Mesenchymal stem cell (in vitro differentiated cells and primary cell): ENCODE measurements around the gene CAPRIN2.

Experiments
- DNase-seq: peaks from one replicate; pipeline ENCODE4 v3.0.0-alpha.2; 2013
- H2AFZ ChIP-seq: one replicate; pipeline ENCODE4 v1.6.1; 2013; ENCODE audit warnings: low read depth, mild to moderate bottlenecking, control low read depth, inconsistent platforms, low read length, moderate library complexity
- H2AK5ac ChIP-seq: 2 replicates; pipeline ENCODE4 v1.6.1; 2013; ENCODE audit warnings: low read length, moderate library complexity, mild to moderate bottlenecking, inconsistent platforms; ENCODE audit not compliant: severe bottlenecking
- H2BK120ac ChIP-seq: one replicate; pipeline ENCODE4 v1.6.1; 2013; ENCODE audit warnings: low read depth, mild to moderate bottlenecking, inconsistent platforms, low read length, moderate library complexity
- H2BK12ac ChIP-seq, 2 experiments: one replicate each; pipeline ENCODE4 v1.6.1; 2013; ENCODE audit warnings: inconsistent platforms in 2 of 2, low read length in 2 of 2, mild to moderate bottlenecking in 2 of 2, moderate library complexity in 2 of 2, control low read depth in 1 of 2
- H2BK15ac ChIP-seq: one replicate; pipeline ENCODE4 v1.6.1; 2013; ENCODE audit warnings: mild to moderate bottlenecking, low read depth, inconsistent platforms; ENCODE audit not compliant: poor library complexity, severe bottlenecking
- H2BK5ac ChIP-seq: 2 replicates; pipeline ENCODE4 v1.6.1; 2013; ENCODE audit warnings: low read depth, mild to moderate bottlenecking, low read length, control low read depth, inconsistent platforms; ENCODE audit not compliant: poor library complexity, severe bottlenecking
- H3K14ac ChIP-seq, 2 experiments: one replicate each; pipeline ENCODE4 v1.6.1; 2013; ENCODE audit warnings: inconsistent platforms in 2 of 2, low read length in 2 of 2, control low read depth in 1 of 2, mild to moderate bottlenecking in 1 of 2, moderate library complexity in 1 of 2
- H3K18ac ChIP-seq, 2 experiments: one replicate each; pipeline ENCODE4 v1.6.1; 2013; ENCODE audit warnings: inconsistent platforms in 2 of 2, low read length in 2 of 2, control low read depth in 1 of 2, low read depth in 1 of 2, mild to moderate bottlenecking in 1 of 2
- H3K23ac ChIP-seq, 2 experiments: one replicate each; pipeline ENCODE4 v1.6.1; 2013; ENCODE audit warnings: inconsistent platforms in 2 of 2, low read length in 2 of 2, mild to moderate bottlenecking in 2 of 2, moderate library complexity in 2 of 2, control low read depth in 1 of 2
- H3K27ac ChIP-seq: 2 replicates; pipeline ENCODE4 v1.5.1; 2013; ENCODE audit warnings: mild to moderate bottlenecking, moderate library complexity, low read length, control low read depth, inconsistent platforms; ENCODE audit not compliant: poor library complexity, severe bottlenecking
- H3K27me3 ChIP-seq, 2 experiments: 2 replicates each; pipeline versions ENCODE4 v1.6.1 to v1.7.0; 2013; ENCODE audit warnings: low read length in 2 of 2, mild to moderate bottlenecking in 2 of 2, moderate library complexity in 2 of 2, control low read depth in 1 of 2, inconsistent platforms in 1 of 2; ENCODE audit not compliant: control insufficient read depth in 1 of 2, insufficient read depth in 1 of 2
- H3K36me3 ChIP-seq, 2 experiments: 2 replicates each; pipeline versions ENCODE4 v1.6.1 to v1.7.0; 2013; ENCODE audit warnings: low read length in 2 of 2, control low read depth in 1 of 2, inconsistent platforms in 1 of 2, low read depth in 1 of 2, mild to moderate bottlenecking in 1 of 2; ENCODE audit not compliant: insufficient read depth in 2 of 2, control insufficient read depth in 1 of 2
- H3K4ac ChIP-seq, 2 experiments: one replicate each; pipeline ENCODE4 v1.6.1; 2013; ENCODE audit warnings: inconsistent platforms in 2 of 2, low read length in 2 of 2, mild to moderate bottlenecking in 2 of 2, moderate library complexity in 2 of 2, control low read depth in 1 of 2, low read depth in 1 of 2
- H3K4me1 ChIP-seq: 2 replicates; pipeline ENCODE4 v1.6.1; 2013; ENCODE audit warnings: low read depth, low read length, control low read depth; ENCODE audit not compliant: control insufficient read depth, insufficient read depth
- H3K4me2 ChIP-seq: 2 replicates; pipeline ENCODE4 v1.6.1; 2013; ENCODE audit warnings: low read length, mild to moderate bottlenecking, inconsistent platforms; ENCODE audit not compliant: poor library complexity, severe bottlenecking
- H3K4me3 ChIP-seq, 2 experiments: 2 replicates each; pipeline versions ENCODE4 v1.5.1 to v1.7.0; 2013; ENCODE audit warnings: low read length in 2 of 2, mild to moderate bottlenecking in 2 of 2, control low read depth in 1 of 2, low read depth in 1 of 2; ENCODE audit not compliant: insufficient read depth in 1 of 2
- H3K79me1 ChIP-seq: replicated peaks from 2 replicates; pipeline ENCODE4 v1.6.1; 2013; ENCODE audit warnings: mild to moderate bottlenecking, control low read depth, low read length, inconsistent platforms; ENCODE audit not compliant: poor library complexity, severe bottlenecking
- H3K9ac ChIP-seq: 2 replicates; pipeline ENCODE4 v1.7.0; 2013; ENCODE audit warnings: mild to moderate bottlenecking, low read length, moderate library complexity
- H3K9me3 ChIP-seq: 2 replicates; pipeline ENCODE4 v1.7.0; 2013; ENCODE audit warnings: mild to moderate bottlenecking, low read length; ENCODE audit not compliant: control insufficient read depth
- H4K8ac ChIP-seq: one replicate; pipeline ENCODE4 v1.6.1; 2013; ENCODE audit warnings: inconsistent platforms, mild to moderate bottlenecking, low read length, moderate library complexity
- H4K91ac ChIP-seq: one replicate; pipeline ENCODE4 v1.6.1; 2013; ENCODE audit warnings: mild to moderate bottlenecking, low read length, inconsistent platforms
- WGBS: methylation state at CpG from one replicate; pipeline ENCODE4 v1.1.7; 2013; ENCODE audit warnings: mixed read lengths; 5-methylcytosine and 5-hydroxymethylcytosine counted together

The CAPRIN2 gene

GRCh38 chr12:30744321-30744720, 10.4 kb downstream of the CAPRIN2 start:
- H4K91ac ChIP-seq: no peak overlapping the region
- 96% methylated on average over 2 of the region's 2 CpGs for WGBS
- H2BK5ac ChIP-seq: no peak overlapping the region
- no peak overlapping the region for H2BK12ac ChIP-seq
- no peak overlapping the region for H2BK120ac ChIP-seq
- H2AK5ac ChIP-seq: no peak overlapping the region
- no peak overlapping the region for H4K8ac ChIP-seq
- H2BK15ac ChIP-seq: no peak overlapping the region
- no peak overlapping the region for H3K18ac ChIP-seq
- H3K23ac ChIP-seq: no peak overlapping the region
- no peak overlapping the region for H3K4me2 ChIP-seq
- H3K4ac ChIP-seq: no peak overlapping the region
- H3K4me1 ChIP-seq: no peaks in the 10 kb centered on the region
- no peak for DNase-seq
- H3K4me3 ChIP-seq: no peak overlapping the region
- peaks cover under 1% of the 10 kb centered on the region for H3K9me3 ChIP-seq
- H2AFZ ChIP-seq: no peak overlapping the region
- H3K9ac ChIP-seq: no peak overlapping the region
- H3K27ac ChIP-seq: no peak overlapping the region
- peaks cover 15% of the 10 kb centered on the region for H3K79me1 ChIP-seq
- no peak overlapping the region for H3K14ac ChIP-seq
- no peaks in the 10 kb centered on the region for H3K27me3 ChIP-seq
- H3K36me3 ChIP-seq: peaks cover 4 to 37% of the 10 kb centered on the region in 2 experiments

GRCh38 chr12:30740274-30740673, 14.5 kb downstream of the CAPRIN2 start:
- no peak overlapping the region for H3K4ac ChIP-seq
- no peaks in the 10 kb centered on the region for H3K27me3 ChIP-seq
- no peak overlapping the region for H2BK15ac ChIP-seq
- H2BK120ac ChIP-seq: no peak overlapping the region
- peaks cover 4% of the 10 kb centered on the region for H3K9me3 ChIP-seq
- no peak overlapping the region for H2AK5ac ChIP-seq
- H2AFZ ChIP-seq: no peak overlapping the region
- no peak overlapping the region for H3K18ac ChIP-seq
- H3K4me3 ChIP-seq: no peak overlapping the region
- H2BK5ac ChIP-seq: no peak overlapping the region
- H4K91ac ChIP-seq: no peak overlapping the region
- H3K36me3 ChIP-seq: peaks cover 3 to 59% of the 10 kb centered on the region in 2 experiments
- no peak overlapping the region for H3K9ac ChIP-seq
- H3K4me1 ChIP-seq: no peaks in the 10 kb centered on the region
- no peak overlapping the region for H3K4me2 ChIP-seq
- H3K27ac ChIP-seq: no peak overlapping the region
- peaks cover 12% of the 10 kb centered on the region for H3K79me1 ChIP-seq
- no peak overlapping the region for H2BK12ac ChIP-seq
- no peak overlapping the region for H4K8ac ChIP-seq
- no peak overlapping the region for H3K14ac ChIP-seq
- H3K23ac ChIP-seq: no peak overlapping the region
- DNase-seq: no peak

DNA sequence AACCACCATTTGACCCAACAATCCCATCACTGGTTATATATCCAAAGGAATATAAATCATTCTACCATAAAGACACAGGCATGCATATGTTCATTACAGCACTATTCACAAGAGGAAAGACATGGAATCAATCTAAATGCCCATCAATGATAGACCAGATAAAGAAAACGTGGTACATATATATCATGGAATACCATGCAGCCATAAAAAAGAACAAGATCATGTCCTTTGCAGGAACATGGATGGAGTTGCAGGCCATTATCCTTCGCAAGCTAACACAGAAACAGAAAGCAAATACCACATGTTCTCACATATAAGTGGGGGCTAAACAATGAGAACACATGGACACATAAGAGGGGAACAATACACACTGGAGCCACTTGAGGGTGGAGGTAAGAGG, 15.7 kb downstream of the CAPRIN2 start:
- Histone ChIP-seq H3K23ac (no peak overlapping the region), H3K14ac (no peak overlapping the region), H3K79me1 (peaks cover 14% of the 10 kb centered on the region), H3K4me2 (no peak overlapping the region), H3K27me3 (no peaks in the 10 kb centered on the region), H3K4ac (no peak overlapping the region), H2BK120ac (no peak overlapping the region), H3K36me3 (peaks cover 3 to 69% of the 10 kb centered on the region in 2 experiments), H3K18ac (no peak overlapping the region), H4K91ac (no peak overlapping the region), H2BK5ac (no peak overlapping the region), H3K9me3 (peaks cover 4% of the 10 kb centered on the region), H2AFZ (no peak overlapping the region), H2BK15ac (no peak overlapping the region), H2AK5ac (no peak overlapping the region), H3K4me3 (no peak overlapping the region), H3K27ac (no peak overlapping the region), H3K4me1 (no peaks in the 10 kb centered on the region), H3K9ac (no peak overlapping the region), H4K8ac (no peak overlapping the region), H2BK12ac (no peak overlapping the region)
- no peak for DNase-seq
- 100% methylated on average over 1 of the region's 2 CpGs for WGBS

GRCh38 chr12:30732954-30733637, 21.7 kb downstream of the CAPRIN2 start:
- H2BK120ac ChIP-seq: no peak overlapping the region
- peaks cover 3 to 76% of the 10 kb centered on the region in 2 experiments for H3K36me3 ChIP-seq
- H4K91ac ChIP-seq: no peak overlapping the region
- H3K23ac ChIP-seq: no peak overlapping the region
- H3K18ac ChIP-seq: no peak overlapping the region
- H3K9me3 ChIP-seq: no peaks in the 10 kb centered on the region
- no peak overlapping the region for H2BK15ac ChIP-seq
- no peak overlapping the region for H2AFZ ChIP-seq
- H3K14ac ChIP-seq: no peak overlapping the region
- no peak overlapping the region for H3K4me2 ChIP-seq
- no peak overlapping the region for H3K27ac ChIP-seq
- H2BK5ac ChIP-seq: no peak overlapping the region
- no peak overlapping the region for H4K8ac ChIP-seq
- no peaks in the 10 kb centered on the region for H3K4me1 ChIP-seq
- H2AK5ac ChIP-seq: no peak overlapping the region
- no peak overlapping the region for H3K4ac ChIP-seq
- H2BK12ac ChIP-seq: no peak overlapping the region
- no peak for DNase-seq
- 100% methylated on average over 1 of the region's 2 CpGs for whole genome bisulfite sequencing
- H3K79me1 ChIP-seq: peaks cover 15% of the 10 kb centered on the region
- H3K27me3 ChIP-seq: no peaks in the 10 kb centered on the region
- H3K4me3 ChIP-seq: no peak overlapping the region
- no peak overlapping the region for H3K9ac ChIP-seq
